Nephron (organoid): Measurements from ENCODE around the gene KLHDC9.

Experiments used
- H3K27ac Mint-ChIP-seq, 3 experiments: 2 replicates each; pipeline ENCODE4 v1.8.0; 2020; ENCODE audit warnings: mixed read lengths in 3 of 3, mild to moderate bottlenecking in 2 of 3, moderate library complexity in 1 of 3
- H3K27me3 Mint-ChIP-seq: 2 replicates; pipeline ENCODE4 v1.8.0; 2021; ENCODE audit warnings: low read depth, mild to moderate bottlenecking, moderate library complexity, mixed read lengths
- H3K36me3 Mint-ChIP-seq: 2 replicates; pipeline ENCODE4 v1.8.0; 2020; ENCODE audit warnings: low read depth, mixed read lengths
- H3K4me1 Mint-ChIP-seq: 2 replicates; pipeline ENCODE4 v1.8.0; 2020; ENCODE audit warnings: mixed read lengths
- H3K4me3 Mint-ChIP-seq, 3 experiments: 2 replicates each; pipeline ENCODE4 v1.8.0; 2020; ENCODE audit warnings: mild to moderate bottlenecking in 3 of 3, mixed read lengths in 3 of 3, moderate library complexity in 2 of 3
- H3K9me3 Mint-ChIP-seq: 2 replicates; pipeline ENCODE4 v1.8.0; 2020; ENCODE audit warnings: mixed read lengths
- TF ChIP-seq, protein P1 (sequence below), 3 experiments: fragments of 200-600 bp; sonication (generic); IDR thresholded peaks; one replicate each; pipeline ENCODE4 v1.5.0; 2021; ENCODE audit warnings: antibody characterized with exemption in 3 of 3; ENCODE audit not compliant: unreplicated experiment in 3 of 3

KLHDC9 gene

DNA sequence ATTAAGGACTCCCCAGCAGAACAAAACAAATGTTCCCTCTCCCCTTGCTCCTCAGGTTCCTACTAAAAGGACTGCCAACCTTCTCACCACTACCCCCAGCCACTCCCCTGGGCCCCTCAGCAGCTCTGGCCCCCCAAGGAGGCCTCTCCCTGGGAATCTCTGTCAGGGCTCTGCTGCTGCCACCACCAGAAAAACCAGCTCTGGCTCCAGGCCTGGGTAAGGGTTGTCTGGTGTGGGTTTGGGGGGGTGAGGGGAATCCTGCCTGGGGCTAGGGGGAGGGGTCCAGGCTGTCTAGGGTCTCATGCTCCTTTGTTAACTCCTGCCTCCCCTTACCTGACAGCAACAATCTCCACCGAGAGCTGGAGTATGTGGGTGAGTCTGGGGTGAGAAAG is 13.6 kb upstream of the KLHDC9 start:
- TF ChIP-seq, protein P1, sequence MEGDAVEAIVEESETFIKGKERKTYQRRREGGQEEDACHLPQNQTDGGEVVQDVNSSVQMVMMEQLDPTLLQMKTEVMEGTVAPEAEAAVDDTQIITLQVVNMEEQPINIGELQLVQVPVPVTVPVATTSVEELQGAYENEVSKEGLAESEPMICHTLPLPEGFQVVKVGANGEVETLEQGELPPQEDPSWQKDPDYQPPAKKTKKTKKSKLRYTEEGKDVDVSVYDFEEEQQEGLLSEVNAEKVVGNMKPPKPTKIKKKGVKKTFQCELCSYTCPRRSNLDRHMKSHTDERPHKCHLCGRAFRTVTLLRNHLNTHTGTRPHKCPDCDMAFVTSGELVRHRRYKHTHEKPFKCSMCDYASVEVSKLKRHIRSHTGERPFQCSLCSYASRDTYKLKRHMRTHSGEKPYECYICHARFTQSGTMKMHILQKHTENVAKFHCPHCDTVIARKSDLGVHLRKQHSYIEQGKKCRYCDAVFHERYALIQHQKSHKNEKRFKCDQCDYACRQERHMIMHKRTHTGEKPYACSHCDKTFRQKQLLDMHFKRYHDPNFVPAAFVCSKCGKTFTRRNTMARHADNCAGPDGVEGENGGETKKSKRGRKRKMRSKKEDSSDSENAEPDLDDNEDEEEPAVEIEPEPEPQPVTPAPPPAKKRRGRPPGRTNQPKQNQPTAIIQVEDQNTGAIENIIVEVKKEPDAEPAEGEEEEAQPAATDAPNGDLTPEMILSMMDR (IDR thresholded peaks at IDR 0.05; ENCODE audit: unreplicated experiment in 3 of 3), result no peak
- Mint-ChIP-seq H3K4me1 (no peaks in the 10 kb centered on the region), H3K4me3 (no peak overlapping the region), H3K27me3 (peaks cover 4% of the 10 kb centered on the region), H3K9me3 (no peaks in the 10 kb centered on the region), H3K27ac (peak overlapping the region in 1 of 3 experiments; percentile 5), H3K36me3 (no peaks in the 10 kb centered on the region)

DNA sequence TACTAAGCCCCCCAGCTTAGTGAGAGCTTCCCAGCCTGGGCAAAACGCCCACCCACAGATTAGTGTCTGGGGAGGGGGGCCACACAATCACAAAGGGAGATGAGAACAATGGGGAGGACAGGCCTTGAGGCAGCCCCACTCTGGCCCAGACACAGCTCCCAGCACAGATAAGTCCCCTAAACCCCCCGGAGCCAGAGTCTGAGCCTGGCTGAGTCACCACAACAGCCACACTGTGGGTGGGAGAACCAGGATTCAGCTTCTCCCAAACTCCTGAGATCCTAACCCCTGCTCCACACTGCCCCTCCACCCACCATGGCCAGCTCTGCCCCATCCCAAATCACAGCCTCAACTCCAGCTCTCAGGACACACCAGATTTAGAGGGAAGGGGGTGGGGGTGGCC is 13.0 kb upstream of the KLHDC9 start:
- Mint-ChIP-seq H3K27me3 (peaks cover 4% of the 10 kb centered on the region), H3K4me1 (no peaks in the 10 kb centered on the region), H3K27ac (no peak overlapping the region), H3K9me3 (no peaks in the 10 kb centered on the region), H3K36me3 (no peaks in the 10 kb centered on the region), H3K4me3 (no peak overlapping the region)
- TF ChIP-seq, protein P1 (IDR thresholded peaks at IDR 0.05; ENCODE audit: unreplicated experiment in 3 of 3), result no peak

DNA sequence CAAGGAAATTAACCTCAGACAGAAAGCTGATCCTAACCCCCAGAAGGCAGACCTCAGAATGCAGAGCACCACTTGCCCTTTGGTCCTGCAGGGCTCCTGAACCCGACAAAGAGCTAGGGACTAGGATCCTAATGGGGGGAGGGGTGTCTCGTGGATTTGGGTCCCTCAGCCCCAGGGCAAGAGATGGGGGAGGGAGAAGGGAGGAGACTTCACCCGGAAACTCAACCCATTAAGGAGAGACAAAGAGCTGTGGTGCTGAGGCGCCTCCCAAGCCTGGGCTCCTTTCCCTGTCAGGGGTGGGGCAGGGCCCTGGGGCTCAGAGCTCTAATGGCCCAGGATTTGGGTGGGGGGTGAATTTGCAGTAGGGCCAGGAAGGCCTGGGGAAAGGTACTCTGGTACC is 11.7 kb upstream of the KLHDC9 start:
- H3K9me3 Mint-ChIP-seq, result no peaks in the 10 kb centered on the region

GRCh38 chr1:161088587-161089110 is 9.5 kb upstream of the KLHDC9 start:
- Mint-ChIP-seq H3K27me3 (peaks cover 14% of the 10 kb centered on the region), H3K36me3 (no peaks in the 10 kb centered on the region)

More for the DNA sequence above, 11.7 kb upstream of the KLHDC9 start:
- H3K4me3 Mint-ChIP-seq, result no peak overlapping the region
- H3K27me3 Mint-ChIP-seq, result peaks cover 4% of the 10 kb centered on the region
- TF ChIP-seq, protein P1 (IDR thresholded peaks at IDR 0.05; ENCODE audit: unreplicated experiment in 3 of 3), result no peak
- H3K4me1 Mint-ChIP-seq, result no peaks in the 10 kb centered on the region
- H3K36me3 Mint-ChIP-seq, result no peaks in the 10 kb centered on the region
- no peak overlapping the region for H3K27ac Mint-ChIP-seq

DNA sequence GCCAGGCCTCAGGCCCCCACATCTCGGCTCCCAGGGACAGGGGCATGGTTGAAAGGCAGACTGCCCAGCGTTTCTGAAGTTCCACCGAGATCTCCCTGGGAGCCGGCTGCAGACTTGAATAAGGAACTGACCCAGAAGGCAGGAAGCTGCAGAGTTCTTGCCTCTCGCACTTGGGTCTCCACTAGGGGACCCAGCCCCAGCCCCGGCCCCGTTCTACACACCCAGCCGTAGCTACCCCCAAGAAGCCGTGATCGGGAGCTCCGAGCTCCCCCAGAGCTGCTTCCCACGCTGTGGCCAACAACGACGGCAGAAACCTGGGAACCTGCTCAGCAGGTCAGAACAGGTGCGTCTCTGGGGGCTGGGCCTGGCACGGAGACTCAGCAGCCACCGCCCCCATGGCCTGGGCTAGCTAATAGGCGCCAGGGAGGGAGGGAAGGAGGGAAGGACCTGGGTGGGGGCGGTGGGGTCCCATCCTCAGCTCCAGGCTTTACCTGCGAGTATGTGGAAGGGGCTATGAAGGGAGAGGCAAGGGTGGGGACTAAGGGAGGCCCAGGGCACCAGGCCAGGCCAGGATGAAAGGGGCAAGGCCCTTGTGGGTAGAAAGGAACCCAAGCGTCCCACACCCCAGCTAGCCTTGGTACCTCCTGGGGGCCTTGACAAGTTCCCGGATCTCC is 8.8 kb upstream of the KLHDC9 start, which contains the start of gene NECTIN4:
Gene NECTIN4, minus strand, starts transcription at position 308 of the 674 bp plus-strand sequence. Its CDS starts 262 bp downstream, at position 46.
- Mint-ChIP-seq H3K27me3 (peaks cover 14% of the 10 kb centered on the region), H3K4me1 (no peaks in the 10 kb centered on the region), H3K36me3 (no peaks in the 10 kb centered on the region), H3K27ac (no peak within 1 kb of the TSS), H3K4me3 (no peak within 1 kb of the TSS), H3K9me3 (no peaks in the 10 kb centered on the region)
- TF ChIP-seq, protein P1 (IDR thresholded peaks at IDR 0.05; ENCODE audit: unreplicated experiment in 3 of 3), result no peak

More at GRCh38 chr1:161088587-161089110, 9.5 kb upstream of the KLHDC9 start:
- TF ChIP-seq, protein P1 (IDR thresholded peaks at IDR 0.05; ENCODE audit: unreplicated experiment in 3 of 3), result no peak
- Mint-ChIP-seq H3K4me1 (no peaks in the 10 kb centered on the region), H3K9me3 (no peaks in the 10 kb centered on the region), H3K4me3 (no peak overlapping the region), H3K27ac (no peak overlapping the region)

DNA sequence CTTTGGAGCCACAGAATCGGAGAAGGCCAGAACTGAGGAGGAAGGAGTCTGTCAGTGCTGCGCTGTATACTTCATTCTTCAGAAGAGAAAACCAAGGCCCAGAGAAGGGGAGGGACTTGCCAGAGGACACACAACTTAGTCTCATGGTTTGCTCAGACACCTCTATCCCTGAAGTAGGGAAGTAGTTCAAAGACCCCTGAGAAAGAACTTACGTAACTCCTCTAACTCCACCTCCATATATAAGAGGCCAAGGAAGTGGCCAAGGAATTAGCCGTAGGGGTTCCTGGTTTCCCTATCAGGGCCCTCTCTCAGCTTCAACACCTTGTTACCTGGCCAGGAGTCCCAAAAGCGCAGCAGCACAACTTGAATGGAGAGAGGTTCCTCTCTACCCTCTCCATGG is 8.2 kb upstream of the KLHDC9 start:
- H3K9me3 Mint-ChIP-seq, result no peaks in the 10 kb centered on the region
- H3K4me1 Mint-ChIP-seq, result no peaks in the 10 kb centered on the region
- no peak overlapping the region for H3K4me3 Mint-ChIP-seq
- H3K36me3 Mint-ChIP-seq, result no peaks in the 10 kb centered on the region
- H3K27me3 Mint-ChIP-seq, result peaks cover 14% of the 10 kb centered on the region
- H3K27ac Mint-ChIP-seq, result no peak overlapping the region
- TF ChIP-seq, protein P1 (IDR thresholded peaks at IDR 0.05; ENCODE audit: unreplicated experiment in 3 of 3), result no peak
